T-helper 22 cell (primary cell): ENCODE data around the gene MACROD2.
"Not testable (repeated sequence)": the region's sequence is repeated elsewhere in the genome, so short reads cannot be mapped to it uniquely, and the experiment has no call there.

Experiments used
- DNase-seq: peaks from one replicate; pipeline ENCODE4 v3.0.0-alpha.2; 2020; ENCODE audit warnings: low read depth

The MACROD2 gene

DNA sequence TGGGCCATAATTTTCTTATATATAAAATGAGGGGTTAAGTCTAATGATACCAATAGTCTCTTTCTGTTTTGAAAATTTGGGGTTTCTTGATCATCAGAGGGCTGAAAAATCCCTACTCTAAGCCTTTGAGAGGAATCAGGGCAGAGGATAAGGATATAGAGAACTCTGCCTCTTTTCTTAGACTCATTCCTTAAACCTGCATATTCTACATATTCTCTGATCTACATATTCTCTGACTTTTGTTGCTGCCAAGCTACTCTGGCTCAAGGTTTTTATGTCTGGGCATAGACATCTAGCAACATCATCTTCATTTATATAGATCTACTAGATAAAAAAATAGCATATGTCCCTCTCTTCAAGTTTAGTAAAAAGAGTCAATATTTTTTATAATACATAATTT is 270.9 kb downstream of the MACROD2 start:
- DNase-seq = no peak

DNA sequence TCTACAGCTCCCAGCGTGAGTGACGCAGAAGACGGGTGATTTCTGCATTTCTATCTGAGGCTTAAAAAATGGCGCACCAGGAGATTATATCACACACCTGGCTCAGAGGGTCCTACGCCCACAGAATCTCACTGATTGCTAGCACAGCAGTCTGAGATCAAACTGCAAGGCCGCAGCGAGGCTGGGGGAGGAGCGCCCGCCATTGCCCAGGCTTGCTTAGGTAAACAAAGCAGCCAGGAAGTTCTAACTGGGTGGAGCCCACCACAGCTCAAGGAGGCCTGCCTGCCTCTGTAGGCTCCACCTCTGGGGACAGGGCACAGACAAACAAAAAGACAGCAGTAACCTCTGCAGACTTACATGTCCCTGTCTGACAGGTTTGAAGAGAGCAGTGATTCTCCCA is 275.4 kb downstream of the MACROD2 start:
- DNase-seq = not testable (repeated sequence)

DNA sequence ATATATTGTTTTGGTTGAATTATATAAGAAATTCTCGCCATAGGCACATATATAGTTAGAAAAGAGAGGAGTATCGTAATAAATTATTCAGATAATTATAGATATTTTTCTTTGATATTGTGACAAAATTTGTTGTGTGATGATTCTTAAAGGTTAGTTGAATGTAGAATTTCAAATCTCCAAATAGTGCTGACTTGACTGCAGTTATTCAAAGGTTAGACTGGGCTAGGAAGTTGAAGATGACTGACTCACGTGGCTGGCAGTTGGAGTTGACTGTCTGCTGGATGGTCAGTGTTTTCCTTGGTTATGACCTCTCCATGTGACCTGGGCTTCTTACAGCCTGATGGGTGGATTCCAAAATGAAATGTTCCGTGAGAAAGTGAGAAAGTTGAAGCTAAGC is 286.8 kb downstream of the MACROD2 start:
- no peak for DNase-seq

DNA sequence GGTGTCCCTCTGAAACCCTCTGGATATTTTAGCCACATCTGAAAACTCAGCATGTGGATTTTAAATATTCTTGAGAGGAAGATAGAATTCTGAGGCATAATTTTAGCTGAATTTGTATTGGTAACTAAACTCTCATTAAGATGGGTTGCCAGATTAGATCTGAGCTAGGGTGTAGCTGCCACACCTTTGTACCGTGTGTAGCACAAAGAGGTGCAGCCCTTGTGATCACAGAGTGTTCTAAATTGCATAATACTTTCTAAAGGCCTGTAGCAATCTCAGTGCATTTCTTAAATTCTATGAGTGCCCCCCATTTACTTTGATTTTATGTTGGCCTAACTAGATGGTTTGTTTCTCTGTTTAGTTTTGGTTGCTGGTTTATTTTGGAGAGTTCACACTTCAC is 289.1 kb downstream of the MACROD2 start:
- no peak for DNase-seq

DNA sequence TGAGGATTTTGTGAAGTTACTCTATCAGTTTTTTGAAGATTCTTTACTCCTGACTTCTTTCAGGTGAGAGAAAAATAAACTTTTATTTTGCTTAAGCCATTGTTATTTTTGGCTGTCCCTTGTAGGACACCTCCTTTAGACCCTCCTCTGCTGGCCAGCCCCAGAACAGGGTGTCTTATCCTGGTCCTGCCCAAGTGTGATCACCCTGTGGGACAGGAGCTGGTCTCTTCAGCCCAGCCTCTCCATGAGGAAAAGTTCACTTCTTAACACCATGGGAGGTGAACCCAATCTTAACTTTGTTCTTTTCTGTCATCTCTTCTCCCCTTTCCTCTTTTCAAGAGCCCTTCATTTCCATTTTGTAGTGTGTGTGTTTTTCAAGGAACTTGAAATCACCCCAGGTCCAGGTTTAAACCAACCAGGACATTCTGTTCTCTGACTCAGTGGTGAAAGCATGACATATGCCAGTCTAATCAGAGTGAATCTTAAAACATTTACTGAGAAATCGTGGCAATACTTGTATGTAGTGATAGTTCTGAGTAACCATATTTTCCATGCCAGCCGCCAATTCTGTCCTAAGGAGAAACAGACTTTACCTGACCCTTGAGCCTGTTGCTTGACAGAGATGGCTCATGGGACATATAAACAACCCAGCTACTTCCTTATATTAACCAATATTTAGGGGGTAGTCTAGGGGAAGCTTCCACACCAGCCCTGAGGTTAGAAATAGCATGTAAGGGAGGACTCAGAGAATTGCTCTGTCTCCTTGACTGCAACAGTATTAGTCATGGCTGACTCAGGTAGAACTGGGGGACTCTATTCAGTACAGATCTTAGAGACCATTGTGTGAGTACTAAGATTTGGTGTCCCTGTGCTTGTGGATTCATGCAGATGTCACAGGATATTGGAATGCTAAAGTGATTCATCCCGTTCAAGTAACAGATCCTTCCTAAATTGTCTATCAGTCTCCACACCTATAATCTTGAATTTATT is 293.3 kb downstream of the MACROD2 start:
- no peak for DNase-seq

DNA sequence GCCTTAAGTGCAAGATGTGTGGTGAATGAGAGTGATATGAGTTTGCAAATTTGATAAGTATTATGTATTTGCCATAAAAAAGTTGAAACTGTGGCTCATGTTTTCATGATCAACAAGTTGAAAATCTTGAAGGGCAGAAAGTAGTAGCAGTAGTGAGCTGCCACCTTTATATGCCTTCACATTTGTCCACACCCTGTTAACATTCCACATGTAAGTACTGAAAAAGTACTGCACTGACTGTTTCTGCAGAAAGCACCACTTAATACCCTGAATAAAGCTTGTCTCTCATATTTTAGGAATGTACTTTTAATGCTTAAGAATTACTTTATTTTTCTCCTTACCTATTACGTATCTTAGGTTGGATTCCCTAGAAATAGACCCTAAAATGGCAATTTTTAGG is 296.2 kb downstream of the MACROD2 start:
- DNase-seq = no peak

DNA sequence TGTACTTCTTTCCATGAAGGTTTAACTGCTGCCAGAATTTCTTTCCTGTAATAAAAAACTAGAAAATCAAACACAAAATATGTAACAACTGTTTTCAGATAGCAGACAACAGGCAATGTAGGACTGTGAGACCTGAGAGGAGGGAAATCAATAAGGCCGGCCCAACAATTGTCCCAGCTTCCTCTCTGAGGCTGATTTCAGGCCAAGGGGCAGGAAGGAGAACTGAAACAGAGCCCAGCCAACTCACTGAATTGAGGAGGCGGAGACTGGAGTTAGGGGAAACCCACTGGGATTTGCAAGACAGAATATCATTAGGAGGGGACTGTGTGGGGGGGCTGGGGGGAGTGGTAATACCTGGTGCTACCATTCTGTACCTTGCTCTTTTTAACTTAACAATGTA is 299.9 kb downstream of the MACROD2 start:
- DNase-seq = no peak

DNA sequence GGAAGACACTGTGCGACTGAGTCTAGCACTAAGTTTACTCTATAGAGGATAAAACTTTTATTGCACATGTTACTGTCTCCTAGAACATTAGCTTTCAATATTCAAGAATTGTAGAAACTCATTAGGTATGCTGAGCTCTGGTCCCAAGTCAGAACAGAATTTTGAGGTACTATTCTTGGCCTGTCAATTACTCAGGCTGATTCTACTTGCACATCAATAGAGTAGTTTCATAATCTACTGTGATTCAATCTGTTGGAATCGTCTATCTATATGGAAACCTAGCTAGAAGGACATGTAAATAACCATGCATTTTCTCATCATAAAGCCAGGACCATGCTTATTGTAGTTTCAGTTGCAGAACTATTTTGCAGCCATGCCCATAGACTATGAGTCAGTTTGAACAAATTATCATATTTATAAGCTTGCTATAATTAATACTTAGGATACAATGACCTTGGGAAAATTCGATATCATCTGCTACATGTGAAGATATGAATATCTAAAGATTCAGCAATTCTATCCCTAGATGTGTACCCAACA is 300.5 kb downstream of the MACROD2 start:
- no peak for DNase-seq

DNA sequence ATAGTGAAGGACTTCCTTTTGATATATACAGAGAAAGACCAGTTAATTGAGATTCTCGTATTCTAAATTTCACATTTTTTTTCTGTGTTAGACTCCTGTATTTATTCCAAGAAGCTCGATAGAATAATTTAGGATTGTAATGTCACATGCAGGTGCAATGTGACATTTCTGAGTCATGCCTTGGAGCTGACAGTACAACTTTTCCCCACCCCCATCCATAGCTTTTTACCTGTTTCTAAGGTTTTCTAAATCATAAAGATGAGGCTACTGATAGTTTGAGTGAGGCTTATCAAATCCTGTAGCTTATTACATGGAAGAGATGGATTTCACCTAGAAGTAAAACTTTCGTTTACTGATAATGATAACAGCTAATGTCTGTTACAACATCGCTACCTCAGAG is 304.5 kb downstream of the MACROD2 start:
- DNase-seq = no peak

DNA sequence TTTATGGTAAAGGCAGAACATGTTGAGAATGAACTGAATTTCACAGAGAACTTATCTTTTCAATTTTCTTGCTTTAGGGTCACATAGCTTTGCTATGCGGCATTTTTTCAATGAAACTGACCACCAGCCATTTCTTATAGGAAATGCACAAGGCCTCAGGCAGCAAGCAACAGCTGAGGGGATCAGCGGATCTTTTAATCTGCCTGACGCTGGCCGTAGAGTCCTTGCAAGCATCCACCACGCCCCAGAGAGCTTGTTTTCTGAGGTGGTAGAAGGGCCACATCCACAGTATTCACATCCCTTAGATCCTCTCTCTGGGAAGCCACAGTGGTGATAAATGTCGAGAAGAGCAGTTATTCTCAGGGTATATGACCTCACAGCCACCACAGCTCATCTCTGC is 307.8 kb downstream of the MACROD2 start:
- DNase-seq = no peak

DNA sequence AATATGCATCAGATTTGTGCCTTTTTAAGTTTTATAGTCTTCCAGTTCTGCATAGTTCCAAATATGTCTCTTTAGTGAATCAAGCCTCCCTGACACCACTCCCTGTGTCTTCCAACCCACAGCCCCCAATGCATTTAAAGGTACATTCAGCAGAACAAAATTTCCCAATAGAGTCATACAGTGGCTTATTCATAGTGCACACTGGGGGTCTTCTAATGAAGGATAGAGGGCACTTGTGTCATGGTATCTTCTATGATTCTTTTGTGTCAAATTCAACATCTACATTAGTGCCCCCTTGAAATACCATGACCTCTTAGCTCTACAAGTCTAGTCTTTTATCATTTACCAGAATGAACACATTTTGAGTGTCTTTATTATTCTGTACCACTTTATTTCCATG is 308.3 kb downstream of the MACROD2 start:
- DNase-seq = no peak

DNA sequence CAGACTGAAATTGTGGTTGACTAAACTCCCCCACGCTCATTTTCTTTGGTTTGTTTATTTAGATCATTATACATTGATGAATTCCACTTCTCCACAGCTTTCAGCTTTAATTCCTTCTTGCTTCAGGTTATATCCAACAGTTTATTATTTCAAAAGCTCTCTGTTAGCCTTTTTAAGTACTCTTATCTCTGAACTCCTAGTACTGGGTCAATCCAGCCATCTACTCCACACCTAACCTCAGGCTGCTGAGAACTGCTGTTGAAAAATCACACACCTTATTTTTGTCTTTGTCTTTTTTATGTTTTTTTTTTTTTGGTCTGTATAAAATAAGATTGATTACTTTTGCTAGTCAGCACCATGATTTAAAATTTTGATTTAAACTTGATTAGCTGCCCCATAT is 309.2 kb downstream of the MACROD2 start:
- DNase-seq = no peak

DNA sequence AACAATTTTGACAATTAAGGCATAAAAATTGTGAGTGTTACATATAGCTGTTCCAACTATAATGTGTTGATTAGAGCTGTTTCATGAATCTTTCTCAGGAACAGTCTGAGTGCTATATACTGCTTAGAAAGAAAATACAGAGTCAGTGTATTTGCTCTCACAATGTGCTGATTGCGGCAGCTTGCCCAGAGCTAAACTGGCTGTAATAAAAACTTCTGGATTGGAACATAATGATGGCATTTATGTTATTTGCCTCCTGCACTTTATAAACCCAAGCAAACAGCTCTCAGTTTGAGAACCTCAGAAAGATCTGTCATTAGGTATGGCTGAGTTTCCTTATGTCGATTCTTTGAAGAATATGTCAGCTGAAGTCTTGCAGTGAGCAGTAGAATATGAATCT is 312.6 kb downstream of the MACROD2 start:
- DNase-seq = no peak

DNA sequence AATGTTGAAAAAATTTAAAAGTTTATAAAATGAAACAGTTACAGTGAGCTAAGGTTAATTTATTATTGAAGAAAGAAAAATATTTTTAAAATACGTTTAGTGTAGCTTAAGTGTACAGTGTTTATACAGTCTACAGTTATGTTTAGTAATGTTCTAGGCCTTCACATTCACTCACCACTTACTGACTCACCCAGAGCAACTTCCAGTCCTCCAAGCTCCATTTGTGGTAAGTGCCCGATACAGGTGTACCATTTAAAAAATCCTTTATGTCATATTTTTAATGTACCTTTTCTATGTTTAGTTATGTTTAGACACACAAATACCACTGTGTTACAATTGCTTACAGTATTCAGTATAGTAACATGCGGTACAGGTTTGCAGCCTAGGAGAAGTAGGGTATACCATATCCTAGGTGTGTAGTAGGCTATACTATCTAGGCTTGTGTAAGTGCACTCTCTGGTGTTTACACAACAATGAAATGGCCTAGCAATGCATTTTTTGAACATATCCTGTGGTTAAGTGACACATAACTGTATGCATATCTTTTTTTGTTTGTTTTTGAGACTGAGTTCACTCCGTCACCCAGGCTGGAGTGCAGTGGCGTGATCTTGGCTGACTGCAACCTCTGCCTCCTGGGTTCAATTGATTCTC is 315.8 kb downstream of the MACROD2 start:
- no peak for DNase-seq

DNA sequence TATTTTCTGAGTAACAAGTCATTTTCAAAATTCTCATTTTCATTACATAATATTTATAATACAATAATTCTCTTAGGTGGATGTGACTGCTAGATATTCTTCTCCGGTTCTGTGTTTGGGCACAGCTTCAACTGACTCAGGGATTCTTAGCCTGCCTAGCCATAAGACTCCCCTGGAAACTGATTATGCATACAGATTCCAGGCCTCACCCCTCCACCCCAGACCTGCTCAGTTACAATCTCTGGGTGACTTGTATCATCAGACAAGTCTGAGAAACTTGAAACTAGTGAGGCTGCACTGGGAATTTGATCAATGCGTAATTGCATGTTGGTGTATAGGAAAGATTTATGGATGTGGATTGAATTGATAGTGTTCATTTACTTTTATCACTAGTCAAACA is 316.7 kb downstream of the MACROD2 start:
- DNase-seq = no peak

DNA sequence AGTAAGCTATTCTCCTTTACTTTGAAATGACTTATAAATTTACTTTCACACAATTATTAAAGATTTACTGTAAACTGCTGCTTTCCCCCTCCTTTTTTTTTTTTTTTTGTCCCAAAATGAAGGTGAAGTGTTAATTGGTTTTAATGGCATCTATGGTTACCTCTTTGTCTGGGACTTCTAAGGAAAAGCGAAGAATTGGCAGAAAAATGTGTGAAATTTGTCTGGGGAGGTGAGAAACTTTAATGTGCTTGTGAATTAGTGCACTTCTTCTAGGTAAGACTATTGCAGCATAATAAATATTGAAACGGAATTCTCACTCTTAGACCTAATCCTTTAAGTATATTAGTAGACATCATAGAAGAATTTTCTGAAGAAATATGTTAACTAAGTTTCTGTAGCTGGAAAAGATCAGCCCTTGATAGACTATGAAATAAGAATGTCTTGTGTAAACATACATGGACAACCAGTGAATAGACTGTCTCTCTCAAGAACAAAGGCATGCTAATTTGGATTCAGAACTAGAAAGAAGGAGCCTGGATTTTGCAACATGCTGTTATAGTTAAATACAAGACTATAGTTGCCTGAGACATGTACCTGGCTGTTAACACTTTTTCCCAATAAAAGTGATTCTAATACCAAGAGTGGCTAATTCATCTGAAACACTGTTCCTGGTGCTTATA is 318.2 kb downstream of the MACROD2 start:
- DNase-seq = no peak

DNA sequence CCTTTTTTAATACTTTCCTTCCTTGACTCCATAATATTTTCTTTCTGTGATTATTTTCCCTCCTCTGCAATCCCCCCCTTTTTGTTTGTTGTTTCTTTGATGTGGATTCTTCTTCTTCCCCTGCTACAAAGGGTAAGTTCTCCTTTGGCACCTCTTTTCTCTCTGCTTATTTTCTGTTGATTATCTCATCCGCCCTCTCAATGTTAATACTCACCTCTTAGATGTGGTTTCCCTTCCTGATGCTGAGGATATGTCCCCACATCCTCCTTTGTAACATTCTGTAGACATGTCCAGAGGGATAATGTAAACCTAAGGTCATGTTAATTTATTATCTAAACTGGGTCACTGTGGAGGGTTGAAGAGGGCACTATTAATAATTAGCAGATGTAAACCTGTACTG is 324.4 kb downstream of the MACROD2 start:
- DNase-seq = no peak

DNA sequence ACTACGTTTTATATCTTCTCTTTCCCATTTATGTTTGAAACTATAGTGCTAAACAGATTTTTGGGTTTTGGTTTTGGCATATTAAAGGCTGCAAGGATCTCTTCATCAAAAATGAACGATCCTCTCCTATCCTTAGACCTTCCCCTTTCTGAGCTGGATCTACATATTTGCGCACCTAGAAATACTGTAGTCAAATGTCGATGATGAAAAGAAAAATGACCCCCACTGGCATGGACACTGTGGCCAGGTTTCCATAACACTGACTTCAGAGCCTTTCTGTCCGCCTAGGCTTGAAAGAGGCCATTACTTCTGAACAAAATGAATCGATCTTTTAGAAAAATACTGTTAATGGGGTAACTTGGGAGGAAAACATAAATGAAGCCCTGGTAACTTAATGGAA is 336.3 kb downstream of the MACROD2 start:
- DNase-seq = no peak

DNA sequence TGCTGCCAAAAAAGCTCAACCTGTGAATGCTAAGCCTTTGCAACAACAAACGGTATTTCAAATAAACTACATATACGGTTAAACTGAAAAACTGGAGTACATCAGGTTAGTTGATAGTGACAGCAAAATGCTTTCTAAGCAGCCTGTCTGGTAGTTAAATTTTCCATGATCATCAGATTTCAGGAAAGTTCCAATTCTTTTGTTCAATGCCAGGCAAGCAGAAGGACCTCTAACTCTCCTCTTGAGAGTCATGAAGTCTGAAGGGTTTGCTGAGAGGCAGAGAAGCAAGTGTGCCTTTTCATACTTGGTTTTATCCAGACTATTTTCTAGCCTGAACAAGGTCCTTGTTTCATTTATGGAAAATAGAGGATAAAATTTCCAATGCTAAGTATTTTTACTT is 337.6 kb downstream of the MACROD2 start:
- DNase-seq = no peak

DNA sequence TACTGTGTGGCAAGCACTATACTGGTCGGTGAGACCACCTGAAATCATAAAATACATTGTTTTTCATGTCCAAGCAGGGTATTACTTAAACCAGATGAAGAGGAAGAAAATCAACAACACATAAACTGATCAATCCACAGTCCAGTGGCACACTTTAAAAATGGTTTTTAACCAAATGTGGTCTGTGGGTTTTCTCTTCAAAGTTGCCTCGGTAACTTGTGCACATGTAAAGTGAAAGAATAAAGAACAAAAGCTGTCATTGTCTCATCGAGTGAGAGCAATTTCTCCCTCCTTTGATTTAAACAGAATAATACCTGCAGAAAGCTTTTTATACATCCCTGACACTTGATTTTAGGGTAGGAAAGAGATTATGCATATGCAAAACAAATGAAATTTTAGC is 338.4 kb downstream of the MACROD2 start:
- no peak for DNase-seq

DNA sequence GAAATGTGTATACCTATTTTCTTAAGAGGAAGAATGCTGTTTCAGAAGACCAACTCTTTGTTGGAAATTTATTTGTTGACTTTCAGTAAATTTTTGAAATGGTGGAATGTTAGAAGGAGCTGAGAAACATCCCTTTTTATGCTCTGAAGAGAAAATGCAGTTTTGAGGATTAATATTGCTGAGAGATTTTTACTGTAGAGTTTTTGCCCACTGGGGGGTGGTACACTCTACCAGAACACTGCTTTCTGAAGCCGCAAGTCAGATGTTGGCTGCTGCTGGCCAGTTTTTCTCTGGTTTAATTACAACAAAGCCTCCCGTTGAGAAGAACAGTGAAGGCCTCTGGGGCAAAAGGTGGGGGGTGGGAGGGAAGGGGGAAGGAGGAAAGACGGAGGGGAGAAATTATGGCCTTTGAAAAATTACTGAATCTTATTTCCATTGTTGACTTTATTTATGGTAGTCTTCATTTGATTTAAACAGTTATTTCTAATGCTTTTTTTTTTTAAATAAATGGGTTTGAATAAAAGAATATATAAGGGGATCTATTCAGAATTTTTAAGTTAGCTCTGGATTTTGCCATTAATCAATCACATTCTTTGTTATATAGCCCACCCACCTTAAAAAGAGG is 339.1 kb downstream of the MACROD2 start:
- no peak for DNase-seq

DNA sequence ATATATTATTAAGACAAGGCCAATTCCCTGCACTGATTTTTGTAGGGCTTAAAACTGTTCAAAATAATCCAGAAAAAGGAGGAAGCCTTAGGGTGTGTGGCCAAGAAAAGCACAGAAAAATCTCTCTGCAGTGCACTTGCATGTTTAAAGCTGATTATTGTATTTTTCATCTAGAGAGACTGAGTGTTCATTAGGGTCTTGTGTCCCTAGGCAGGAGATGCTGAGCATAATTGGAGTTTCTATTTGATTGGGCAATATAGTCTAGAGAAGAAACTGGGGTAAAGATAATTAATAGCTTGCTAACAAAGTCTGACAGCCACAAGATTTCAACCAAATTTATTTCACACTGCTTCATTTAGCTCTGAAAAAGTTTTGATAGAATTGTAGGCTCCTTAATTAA is 339.7 kb downstream of the MACROD2 start:
- no peak for DNase-seq
